A673 (cell line): ENCODE data around the gene MEGF10. TPM values are rescaled to one million over a fixed set of nuclear protein-coding genes. Genes with fewer than 3 reads are reported as not detected.

Experiments
- BruUV-seq: library from RNA; stranded (reverse); fragments of 400-500 nt; replicated peaks from 2 replicates; lab custom pipeline; 2021; lab: Mats Ljungman, UMichigan
- CTCF ChIA-PET: fragments of 300-600 bp; sonication (Branson Sonifier 250); formaldehyde crosslinking; loops from one replicate; lab custom pipeline; 2022; ENCODE audit warnings: antibody characterized with exemption; lab: Charles Lee
- POLR2A ChIA-PET: fragments of 300-600 bp; sonication (Branson Sonifier 250); formaldehyde crosslinking; loops from one replicate; lab custom pipeline; 2022; ENCODE audit warnings: antibody characterized with exemption; ENCODE audit not compliant: low non-redundant PET; lab: Charles Lee
- DNase-seq: peaks from one replicate; pipeline ENCODE4 v3.0.0-alpha.2; 2015; ENCODE audit warnings: low spot score
- H3K27ac ChIP-seq: fragments of 200-600 bp; sonication (generic); 2 replicates; pipeline ENCODE4 v1.5.1; 2016; ENCODE audit warnings: mixed run types, low read depth, mild to moderate bottlenecking, mixed read lengths, antibody characterized with exemption, low read length; ENCODE audit not compliant: poor library complexity, severe bottlenecking
- H3K27me3 ChIP-seq: fragments of 200-600 bp; sonication (generic); replicated peaks from 2 replicates; pipeline ENCODE4 v1.6.1; 2017; ENCODE audit warnings: mixed run types, low read depth, mild to moderate bottlenecking, mixed read lengths, antibody characterized with exemption, low read length; ENCODE audit not compliant: insufficient read depth, poor library complexity
- H3K36me3 ChIP-seq: fragments of 200-600 bp; sonication (generic); 2 replicates; pipeline ENCODE4 v1.6.1; 2016; ENCODE audit warnings: mixed run types, mild to moderate bottlenecking, mixed read lengths, antibody characterized with exemption, low read length; ENCODE audit not compliant: insufficient read depth, poor library complexity, severe bottlenecking
- H3K4me1 ChIP-seq: fragments of 200-600 bp; sonication (generic); 2 replicates; pipeline ENCODE4 v1.6.1; 2017; ENCODE audit warnings: mixed run types, mild to moderate bottlenecking, mixed read lengths, antibody characterized with exemption, low read length; ENCODE audit not compliant: insufficient read depth, poor library complexity, severe bottlenecking
- H3K4me3 ChIP-seq: fragments of 200-600 bp; sonication (generic); 2 replicates; pipeline ENCODE4 v1.5.1; 2016; ENCODE audit warnings: low read depth, mixed run types, mild to moderate bottlenecking, mixed read lengths, low read length; ENCODE audit not compliant: poor library complexity, severe bottlenecking
- H3K9me3 ChIP-seq: fragments of 200-600 bp; sonication (generic); 2 replicates; pipeline ENCODE4 v1.6.1; 2016; ENCODE audit warnings: mixed run types, low read depth, mild to moderate bottlenecking, mixed read lengths, antibody characterized with exemption, low read length; ENCODE audit not compliant: poor library complexity, severe bottlenecking
- EZH2 ChIP-seq: fragments of 200-600 bp; sonication (generic); IDR thresholded peaks from 2 replicates; pipeline ENCODE4 v1.6.1; 2017; ENCODE audit warnings: borderline replicate concordance, low read depth, mild to moderate bottlenecking, mixed read lengths, antibody characterized with exemption, low read length; ENCODE audit not compliant: poor library complexity, severe bottlenecking
- intact Hi-C: fragments of 100-400 bp; cut with micrococcal nuclease; formaldehyde crosslinking; loops from one replicate; pipeline ENCODE4 v1.10.0; 2022; ENCODE audit not compliant: unreplicated experiment
- total RNA-seq: library from RNA; stranded (reverse); gene quantifications from 2 replicates; pipeline ENCODE4 v1.2.3, GENCODE V29; 2021
- TF ChIP-seq, protein P1 (sequence below): fragments of 300-800, 200-600 bp; sonication (generic); conservative IDR thresholded peaks from 2 replicates; pipeline ENCODE4 v1.5.1; 2017; ENCODE audit warnings: low read depth, mild to moderate bottlenecking, antibody characterized with exemption, low read length, moderate library complexity, mixed read lengths

MEGF10 gene
- total RNA-seq, 1 experiment from 2014 or later, result 0.71 TPM

GRCh38 chr5:127419683-127420257 is 129.2 kb downstream of the MEGF10 start:
- intact Hi-C loops, result no loop called here

GRCh38 chr5:127420758-127421157 is 130.2 kb downstream of the MEGF10 start:
- ChIA-PET POLR2A (no interaction called here), CTCF (no interaction called here)
- intact Hi-C loops, result no loop called here

More at GRCh38 chr5:127419683-127420257, 129.2 kb downstream of the MEGF10 start:
- TF ChIP-seq, protein P1, sequence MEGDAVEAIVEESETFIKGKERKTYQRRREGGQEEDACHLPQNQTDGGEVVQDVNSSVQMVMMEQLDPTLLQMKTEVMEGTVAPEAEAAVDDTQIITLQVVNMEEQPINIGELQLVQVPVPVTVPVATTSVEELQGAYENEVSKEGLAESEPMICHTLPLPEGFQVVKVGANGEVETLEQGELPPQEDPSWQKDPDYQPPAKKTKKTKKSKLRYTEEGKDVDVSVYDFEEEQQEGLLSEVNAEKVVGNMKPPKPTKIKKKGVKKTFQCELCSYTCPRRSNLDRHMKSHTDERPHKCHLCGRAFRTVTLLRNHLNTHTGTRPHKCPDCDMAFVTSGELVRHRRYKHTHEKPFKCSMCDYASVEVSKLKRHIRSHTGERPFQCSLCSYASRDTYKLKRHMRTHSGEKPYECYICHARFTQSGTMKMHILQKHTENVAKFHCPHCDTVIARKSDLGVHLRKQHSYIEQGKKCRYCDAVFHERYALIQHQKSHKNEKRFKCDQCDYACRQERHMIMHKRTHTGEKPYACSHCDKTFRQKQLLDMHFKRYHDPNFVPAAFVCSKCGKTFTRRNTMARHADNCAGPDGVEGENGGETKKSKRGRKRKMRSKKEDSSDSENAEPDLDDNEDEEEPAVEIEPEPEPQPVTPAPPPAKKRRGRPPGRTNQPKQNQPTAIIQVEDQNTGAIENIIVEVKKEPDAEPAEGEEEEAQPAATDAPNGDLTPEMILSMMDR, result no peak
- TF ChIP-seq EZH2, result no peak
- BruUV-seq, result no TSS peak
- Histone ChIP-seq H3K4me1 (no peaks in the 10 kb centered on the region), H3K27me3 (no peaks in the 10 kb centered on the region), H3K27ac (no peak overlapping the region), H3K9me3 (no peaks in the 10 kb centered on the region), H3K36me3 (no peaks in the 10 kb centered on the region), H3K4me3 (no peak overlapping the region)
- ChIA-PET POLR2A (no interaction called here), CTCF (no interaction called here)
- no peak for DNase-seq

DNA sequence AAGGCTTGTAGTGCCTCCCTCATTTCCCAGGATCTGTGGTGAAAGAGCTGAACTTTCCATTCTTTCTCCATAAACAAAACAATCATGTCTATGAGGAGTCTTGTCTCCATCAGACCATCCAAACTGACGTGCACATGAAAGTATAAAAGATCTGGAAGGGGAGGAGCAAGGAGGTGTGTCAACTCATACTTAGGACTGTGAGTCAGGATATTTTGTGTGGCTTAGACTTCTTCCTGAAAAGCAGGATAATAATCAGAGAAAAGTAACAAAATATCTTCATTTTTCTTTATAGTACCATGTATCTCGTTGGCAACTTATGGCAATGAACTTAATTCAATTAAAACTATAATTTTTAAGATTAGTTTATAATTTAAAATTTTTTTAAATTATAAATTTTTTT is 130.9 kb downstream of the MEGF10 start:
- CTCF ChIA-PET, result no interaction called here

More at GRCh38 chr5:127420758-127421157, 130.2 kb downstream of the MEGF10 start:
- BruUV-seq, result no TSS peak
- Histone ChIP-seq H3K27me3 (no peaks in the 10 kb centered on the region), H3K4me3 (no peak overlapping the region), H3K27ac (no peak overlapping the region), H3K9me3 (no peaks in the 10 kb centered on the region), H3K4me1 (no peaks in the 10 kb centered on the region), H3K36me3 (no peaks in the 10 kb centered on the region)
- TF ChIP-seq EZH2, result no peak
- no peak for DNase-seq

More for the DNA sequence above, 130.9 kb downstream of the MEGF10 start:
- H3K9me3 ChIP-seq, result no peaks in the 10 kb centered on the region
- intact Hi-C loops, result no loop called here
- no peak overlapping the region for H3K27ac ChIP-seq
- no peak for TF ChIP-seq EZH2
- TF ChIP-seq, protein P1, result no peak
- no peak for DNase-seq
- POLR2A ChIA-PET, result no interaction called here
- H3K4me3 ChIP-seq, result no peak overlapping the region
- BruUV-seq, result no TSS peak
- H3K36me3 ChIP-seq, result no peaks in the 10 kb centered on the region
- H3K27me3 ChIP-seq, result no peaks in the 10 kb centered on the region
- no peaks in the 10 kb centered on the region for H3K4me1 ChIP-seq
